Mucosa of gallbladder (tissue), 1 donor: ENCODE data around the gene AMZ2. TPM values are rescaled to one million over a fixed set of nuclear protein-coding genes. Genes with fewer than 3 reads are reported as not detected.
A peak's percentile ranks its signal among the peaks of the same experiment; 100 is the strongest.

Experiments
- DNase-seq: peaks from one replicate; pipeline ENCODE4 v3.0.0-alpha.2; 2020; ENCODE audit warnings: low spot score
- total RNA-seq: library from RNA; stranded (reverse); gene quantifications from one replicate; pipeline ENCODE4 v1.2.1, GENCODE V29; 2021
- donor health status: DM: no; HTN: no; CAD: no.

The AMZ2 gene
- total RNA-seq, 1 donor from 2014 or later = 64.7 TPM

- peak; percentile 57 for DNase-seq
Observed at GRCh38 chr17:68290955-68291835, 43.4 kb downstream of the AMZ2 start, which contains the start of the genes ARSG and SLC16A6. ARSG (plus strand) TSS chr17:68291495; CDS start chr17:68307494, 15,999 bp downstream. SLC16A6 (minus strand) TSS chr17:68291127; CDS start chr17:68278320, 12,807 bp downstream.

DNA sequence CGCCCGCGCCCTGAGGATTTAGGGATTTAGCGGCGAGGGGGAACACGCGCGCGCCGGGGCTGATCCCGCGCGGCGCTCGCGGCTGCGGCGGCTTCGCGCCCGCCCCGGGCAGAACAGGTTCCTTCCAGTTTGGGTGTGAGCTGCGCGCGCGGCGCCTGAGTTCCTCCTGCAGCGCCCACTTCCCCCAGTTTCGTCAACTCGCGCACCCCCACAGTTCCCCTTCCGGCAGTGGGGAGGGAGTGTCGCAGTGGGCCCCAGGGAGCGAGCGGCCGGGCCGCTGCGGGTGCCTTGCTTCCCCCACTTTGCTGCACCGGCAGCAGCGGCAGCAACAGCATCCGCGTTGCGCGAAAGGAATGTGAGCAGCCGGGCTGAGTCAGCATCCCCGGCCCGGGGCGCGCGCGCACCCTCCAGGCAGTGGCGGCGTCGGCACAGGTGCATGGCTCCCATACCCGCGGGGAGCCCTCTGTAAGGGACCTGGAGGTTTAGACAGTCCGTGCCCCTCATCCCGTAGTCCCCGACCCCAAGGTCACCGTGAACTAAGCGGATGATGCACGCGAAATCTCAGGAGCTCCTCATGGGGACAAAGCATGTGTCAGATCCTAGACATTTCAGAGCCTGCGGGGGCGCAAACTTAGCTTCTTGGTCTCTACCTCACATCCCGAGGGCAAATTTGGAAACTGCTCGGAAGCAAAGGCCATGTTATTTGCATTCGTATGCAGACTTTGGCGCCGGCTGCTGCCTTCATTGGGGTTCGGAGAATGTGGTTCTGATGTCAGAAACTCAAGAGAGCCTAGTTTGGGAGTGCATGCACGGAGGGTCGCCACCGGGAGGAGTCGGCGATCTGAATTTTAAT lies 44.2 kb downstream of the AMZ2 start:
- DNase-seq = peak; percentile 83

DNA sequence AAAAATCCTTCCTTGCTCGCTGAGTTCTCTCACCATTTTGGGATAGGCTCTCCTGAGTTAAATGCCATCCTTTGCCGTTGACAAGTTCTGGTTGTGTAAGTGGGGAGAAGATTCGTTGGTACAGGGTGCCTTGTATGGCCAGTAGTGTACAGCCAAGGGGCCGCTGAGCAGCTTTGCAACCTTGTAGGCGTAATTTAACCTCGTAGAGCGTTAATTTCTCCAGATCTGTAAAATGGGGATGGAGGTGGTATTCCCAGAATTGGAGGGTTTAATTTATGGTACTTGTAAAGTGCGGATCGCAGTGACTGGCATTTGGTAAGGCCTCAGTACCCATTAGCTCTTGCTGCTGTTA lies 44.8 kb downstream of the AMZ2 start:
- no peak for DNase-seq

- no peak for DNase-seq
Observed at GRCh38 chr17:68293490-68294195, 45.8 kb downstream of the AMZ2 start.

DNA sequence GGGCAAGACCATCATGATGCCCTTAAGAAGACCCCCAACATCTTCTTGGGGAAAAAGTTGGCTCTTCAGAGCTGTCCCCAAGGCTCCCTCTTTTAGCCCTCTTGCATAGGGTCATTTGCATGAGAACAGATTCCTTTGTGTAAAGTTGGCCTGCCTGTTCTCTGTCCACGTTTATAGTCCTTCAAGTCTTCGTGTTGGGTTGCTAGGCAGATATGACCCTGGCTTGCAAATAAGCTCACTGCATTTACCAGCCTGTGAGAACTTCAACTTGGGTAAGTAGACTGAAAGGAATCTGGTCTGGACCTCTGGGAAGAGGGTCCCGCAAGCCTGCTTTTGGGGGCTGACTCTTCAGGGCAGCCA lies 46.3 kb downstream of the AMZ2 start:
- DNase-seq = no peak

GRCh38 chr17:68294617-68295016 lies 46.8 kb downstream of the AMZ2 start:
- no peak for DNase-seq

GRCh38 chr17:68295086-68295485 lies 47.2 kb downstream of the AMZ2 start:
- DNase-seq = no peak

DNA sequence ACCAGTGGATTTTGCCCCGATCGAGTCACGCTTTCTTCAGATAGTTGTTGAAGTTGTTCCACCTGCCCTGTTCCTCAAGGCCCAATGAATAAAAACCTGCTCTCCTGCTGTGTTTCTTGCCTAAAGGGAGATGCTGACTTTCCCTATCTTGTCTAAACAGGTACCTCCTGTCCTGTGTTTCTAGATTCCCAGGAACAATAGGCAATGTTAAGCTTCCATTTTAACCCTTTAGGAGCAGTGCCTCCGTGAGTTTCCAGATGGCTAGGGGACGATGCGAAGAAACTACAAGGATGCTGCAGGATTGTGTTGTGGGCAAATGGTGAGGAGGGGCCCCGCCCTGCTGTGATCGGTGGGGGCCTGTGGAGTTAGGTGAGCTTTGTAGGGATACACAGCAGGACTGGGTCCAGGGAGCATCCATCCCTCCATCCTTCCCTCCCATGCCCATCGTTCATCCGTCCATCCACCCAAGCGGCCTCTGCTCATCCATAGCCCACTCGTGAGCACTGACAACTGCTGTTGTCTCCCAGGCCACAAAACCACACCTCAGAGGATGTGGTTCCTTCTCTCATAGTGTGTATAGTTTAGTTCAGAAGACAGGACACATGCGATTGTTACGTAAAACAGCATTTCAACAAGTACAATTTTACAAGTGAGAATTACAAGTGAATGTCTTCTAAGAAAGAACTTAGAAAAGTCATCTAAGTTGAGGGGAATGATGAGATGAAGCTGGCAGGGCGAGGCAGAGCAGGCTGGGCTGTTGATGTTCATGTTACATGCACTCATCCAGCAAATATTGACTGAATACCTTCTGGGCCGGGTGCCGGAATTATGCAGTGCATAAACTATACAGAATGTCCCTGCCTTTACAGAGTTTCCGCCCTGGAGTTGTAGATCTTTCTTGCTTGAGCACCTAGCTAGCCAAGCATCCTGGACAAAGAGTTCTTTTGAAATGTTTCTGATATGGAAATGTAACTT lies 48.7 kb downstream of the AMZ2 start:
- peak; percentile 21 for DNase-seq

DNA sequence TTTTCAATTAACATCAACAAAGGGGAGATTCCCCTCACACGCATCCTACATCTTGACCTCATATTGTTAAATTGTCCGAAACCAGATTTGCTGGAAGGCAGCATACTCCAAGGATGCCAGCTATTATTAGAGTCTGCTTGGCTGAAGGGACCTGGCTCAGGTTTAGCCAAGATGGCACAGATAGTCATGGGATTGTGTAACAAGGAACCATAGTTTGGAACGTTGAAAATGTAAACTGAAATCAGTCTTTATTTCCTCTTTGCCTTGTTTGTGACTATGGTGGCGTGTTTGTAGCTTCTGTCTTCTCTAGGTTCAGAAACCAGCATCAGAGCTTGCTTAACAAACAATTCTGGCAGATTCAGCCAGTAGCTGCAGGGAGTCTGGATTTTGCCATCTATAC lies 49.4 kb downstream of the AMZ2 start:
- DNase-seq = no peak

GRCh38 chr17:68298601-68299000 lies 50.8 kb downstream of the AMZ2 start:
- DNase-seq = no peak

- no peak for DNase-seq
Observed at GRCh38 chr17:68299817-68300216, 52.0 kb downstream of the AMZ2 start.

- DNase-seq = no peak
Observed at GRCh38 chr17:68301438-68301959, 53.7 kb downstream of the AMZ2 start.

DNA sequence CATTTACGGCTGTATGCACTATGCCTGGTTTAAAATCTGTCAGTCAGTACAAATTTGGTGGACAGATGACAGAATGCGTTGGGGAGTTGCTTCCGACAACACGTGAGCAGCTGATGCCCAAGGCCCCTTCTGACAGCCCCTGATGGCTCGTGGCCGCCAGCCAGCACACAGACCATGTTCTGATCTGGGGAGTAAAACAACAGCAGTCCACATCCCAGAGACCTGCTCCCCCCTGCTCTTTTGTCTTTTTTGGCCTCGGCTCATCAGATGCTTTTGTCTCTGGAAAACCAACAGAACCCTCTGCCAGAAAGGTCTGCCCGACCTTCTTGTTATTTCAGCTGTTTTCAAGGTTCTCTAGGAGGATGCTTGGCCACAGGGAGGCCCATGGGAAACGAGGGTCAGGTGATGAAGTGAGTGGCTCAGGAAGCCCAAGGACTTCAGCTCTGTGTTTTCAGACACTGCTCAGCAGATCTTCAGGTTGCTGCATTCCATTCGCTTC lies 54.3 kb downstream of the AMZ2 start:
- DNase-seq = no peak

DNA sequence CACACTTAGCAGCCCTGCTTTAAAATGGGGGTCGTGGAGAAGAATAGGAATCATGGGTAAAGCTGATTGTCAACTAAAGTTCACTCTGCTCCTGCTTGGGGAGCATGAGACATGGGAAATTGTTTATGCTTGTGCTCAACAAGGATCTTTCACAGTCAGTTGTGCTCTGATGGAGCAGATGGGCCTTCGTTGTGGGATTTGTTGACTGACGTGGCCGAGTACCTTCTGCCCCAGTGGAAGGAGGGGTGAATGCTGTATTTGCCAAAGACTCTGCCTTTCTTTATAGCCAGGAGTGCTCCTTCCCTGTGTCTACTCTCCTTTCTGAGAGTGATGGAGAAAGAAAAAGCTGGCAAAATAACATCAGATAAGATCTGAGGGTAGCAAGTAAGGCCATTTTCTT lies 54.8 kb downstream of the AMZ2 start:
- DNase-seq = no peak

DNA sequence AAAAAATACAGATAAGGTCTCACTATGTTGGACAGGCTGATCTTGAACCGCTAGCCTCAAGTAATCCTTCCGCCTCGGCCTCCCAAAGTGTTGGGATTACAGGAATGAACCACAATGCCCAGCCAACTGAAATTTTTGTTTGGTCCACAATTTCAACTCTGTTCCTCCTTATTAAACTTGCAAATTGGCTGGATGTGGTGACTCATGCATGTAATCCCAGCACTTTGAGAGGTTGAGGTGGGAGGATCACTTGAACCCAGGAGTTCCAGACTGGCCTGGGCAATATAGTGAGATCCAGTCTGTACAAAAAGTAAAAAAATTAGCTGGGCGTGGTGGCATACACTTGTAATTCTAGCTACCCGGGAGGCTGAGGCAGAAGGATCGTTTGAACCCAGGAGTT lies 56.9 kb downstream of the AMZ2 start:
- DNase-seq = no peak

- no peak for DNase-seq
Observed at GRCh38 chr17:68305142-68305541, 57.3 kb downstream of the AMZ2 start.
